K562 (cell line): ENCODE results near the gene RNF115. TPM values are rescaled to one million over a fixed set of nuclear protein-coding genes. Genes with fewer than 3 reads are reported as not detected.

Experiments used
- ATAC-seq: fragments of 200-7000 bp; cut with Tn5 transposase; 3 replicates; pipeline ENCODE4 v1.9.1; 2020; ENCODE audit warnings: moderate library complexity
- BruUV-seq: library from RNA; stranded (reverse); fragments of 400-500 nt; replicated peaks from 2 replicates; lab custom pipeline; 2021; lab: Mats Ljungman, UMichigan
- CTCF ChIA-PET: fragments of 300-600 bp; formaldehyde crosslinking; extraction: SDS; loops from one replicate; lab custom pipeline; 2021; ENCODE audit warnings: low intra/inter-chr PET ratio; lab: Yijun Ruan, JAX
- POLR2A ChIA-PET: fragments of 300-600, 350-650 bp; sonication (Branson Sonifier 250); formaldehyde crosslinking; extraction: SDS; loops from one replicate; lab custom pipeline; 2021; ENCODE audit warnings: antibody characterized with exemption, inconsistent platforms; lab: Yijun Ruan, JAX
- DNase-seq, 4 experiments: peaks; one replicate each; pipeline versions ENCODE4 v3.0.0 to v3.0.0-alpha.2; 2011 to 2018; ENCODE audit warnings: low spot score in 3 of 4, mixed read lengths in 3 of 4; ENCODE audit errors: extremely low read depth in 1 of 4
- FAIRE-seq: peaks from 2 replicates; lab custom pipeline; 2011; peaks lifted over from hg19 to GRCh38; lab: Jason Lieb, UNC
- H2AFZ ChIP-seq: 2 replicates; pipeline ENCODE4 v1.6.0; 2011; ENCODE audit warnings: low read depth, low read length, control low read depth, inconsistent platforms
- H3K27ac ChIP-seq: fragments of 200-600 bp; 3 replicates; pipeline ENCODE4 v1.8.0; 2011; ENCODE audit warnings: low read depth, mild to moderate bottlenecking, control low read depth, inconsistent platforms, low read length, moderate library complexity, mixed read lengths; ENCODE audit errors: extremely low read depth
- H3K27me3 ChIP-seq, 2 experiments: fragments of 300-600 bp in 1 of 2; 2 replicates in 1 of 2; 3 replicates in 1 of 2; pipeline versions ENCODE4 v1.6.0 to v1.8.0; 2011; ENCODE audit warnings: inconsistent platforms in 2 of 2, low read length in 2 of 2, mild to moderate bottlenecking in 1 of 2, mixed read lengths in 1 of 2, moderate library complexity in 1 of 2; ENCODE audit not compliant: control insufficient read depth in 2 of 2, insufficient read depth in 2 of 2
- H3K36me3 ChIP-seq: fragments of 300-600 bp; 3 replicates; pipeline ENCODE4 v1.8.0; 2011; ENCODE audit warnings: mild to moderate bottlenecking, low read length, inconsistent platforms; ENCODE audit not compliant: control insufficient read depth, insufficient read depth
- H3K4me1 ChIP-seq, 2 experiments: fragments of 200-600 bp in 1 of 2; replicated peaks in 1 of 2; 2 replicates in 1 of 2; 3 replicates in 1 of 2; pipeline versions ENCODE4 v1.5.1 to v1.8.0; 2011; ENCODE audit warnings: inconsistent platforms in 2 of 2, low read length in 2 of 2, mild to moderate bottlenecking in 1 of 2, mixed read lengths in 1 of 2, moderate library complexity in 1 of 2; ENCODE audit not compliant: control insufficient read depth in 2 of 2, insufficient read depth in 2 of 2
- H3K4me2 ChIP-seq: 2 replicates; pipeline ENCODE4 v1.6.1; 2011; ENCODE audit warnings: low read length, control low read depth, inconsistent platforms, mixed read lengths; ENCODE audit not compliant: insufficient read depth
- H3K4me3 ChIP-seq: fragments of 200-600 bp; sonication (generic), shearing (Covaris generic); 2 replicates; pipeline ENCODE4 v1.5.1; 2016; ENCODE audit warnings: control low read depth, inconsistent platforms
- H3K79me2 ChIP-seq: fragments of 200-600 bp; 3 replicates; pipeline ENCODE4 v1.8.0; 2011; ENCODE audit warnings: low read length, inconsistent platforms; ENCODE audit not compliant: control insufficient read depth, insufficient read depth
- H3K9ac ChIP-seq, 2 experiments: 2 replicates each; pipeline versions ENCODE4 v1.6.0 to v1.6.1; 2011; ENCODE audit warnings: low read depth in 2 of 2, low read length in 2 of 2, control low read depth in 1 of 2, inconsistent platforms in 1 of 2, mild to moderate bottlenecking in 1 of 2, mixed read lengths in 1 of 2; ENCODE audit not compliant: insufficient read depth in 1 of 2
- H3K9me1 ChIP-seq: one replicate; pipeline ENCODE4 v1.6.0; 2011; ENCODE audit warnings: inconsistent platforms, mild to moderate bottlenecking, low read length, moderate library complexity; ENCODE audit not compliant: control insufficient read depth, insufficient read depth
- H3K9me3 ChIP-seq: replicated peaks from 2 replicates; pipeline ENCODE4 v1.5.1; 2011; ENCODE audit warnings: low read depth, low read length, inconsistent platforms; ENCODE audit not compliant: control insufficient read depth, insufficient read depth
- H4K20me1 ChIP-seq: replicated peaks from 2 replicates; pipeline ENCODE4 v1.6.1; 2011; ENCODE audit warnings: low read length, inconsistent platforms, mixed read lengths; ENCODE audit not compliant: control insufficient read depth, insufficient read depth
- ARID2 ChIP-seq: fragments of 450-650 bp; IDR thresholded peaks from 2 replicates; pipeline ENCODE4 v1.6.1; 2017; ENCODE audit warnings: antibody characterized with exemption, mild to moderate bottlenecking
- ARNT ChIP-seq, 2 experiments: fragments of 450-650 bp; IDR thresholded peaks; 2 replicates each; pipeline ENCODE4 v1.6.1; 2016; ENCODE audit warnings: mild to moderate bottlenecking in 1 of 2
- ATF3 ChIP-seq, 2 experiments: fragments of 450-650 bp in 1 of 2; sonication (generic) in 1 of 2; formaldehyde crosslinking in 1 of 2; IDR thresholded peaks in 1 of 2; conservative IDR thresholded peaks in 1 of 2; 2 replicates each; pipeline versions ENCODE4 v1.6.1 to v1.8.1; 2016 to 2023; ENCODE audit warnings: mild to moderate bottlenecking in 2 of 2, moderate library complexity in 2 of 2, inconsistent platforms in 1 of 2, missing genetic modification reagents in 1 of 2
- CC2D1A ChIP-seq: fragments of 450-650 bp; IDR thresholded peaks from 2 replicates; pipeline ENCODE4 v1.6.1; 2017; ENCODE audit warnings: mild to moderate bottlenecking
- LCOR ChIP-seq: sonication (generic); formaldehyde crosslinking; IDR thresholded peaks from 2 replicates; pipeline ENCODE4 v1.8.0; 2022; ENCODE audit warnings: mild to moderate bottlenecking, missing genetic modification reagents
- NKRF ChIP-seq: fragments of 450-650 bp; IDR thresholded peaks from 2 replicates; pipeline ENCODE4 v1.6.1; 2016; ENCODE audit warnings: borderline replicate concordance
- SAP30 ChIP-seq: fragments of 200-600 bp; sonication (generic); IDR thresholded peaks from 2 replicates; pipeline ENCODE4 v1.6.1; 2012; ENCODE audit warnings: borderline replicate concordance, low read depth, mild to moderate bottlenecking, moderate library complexity, low read length, control low read depth, inconsistent platforms; ENCODE audit not compliant: insufficient read depth, poor library complexity, severe bottlenecking
- SIN3B ChIP-seq: fragments of 450-650 bp; IDR thresholded peaks from 2 replicates; pipeline ENCODE4 v1.6.1; 2017; ENCODE audit warnings: low read depth, mild to moderate bottlenecking, moderate library complexity
- SMARCB1 ChIP-seq: IDR thresholded peaks from 2 replicates; pipeline ENCODE4 v1.6.1; 2011; ENCODE audit warnings: improper control_type of control experiment, low read depth; ENCODE audit not compliant: insufficient read length
- SMARCE1 ChIP-seq: fragments of 450-650 bp; IDR thresholded peaks from 2 replicates; pipeline ENCODE4 v1.7.1; 2016; ENCODE audit warnings: mild to moderate bottlenecking
- SOX6 ChIP-seq: fragments of 450-650 bp; IDR thresholded peaks from 2 replicates; pipeline ENCODE4 v1.6.1; 2014; ENCODE audit warnings: mild to moderate bottlenecking
- THRA ChIP-seq: fragments of 450-650 bp; IDR thresholded peaks from 2 replicates; pipeline ENCODE4 v1.6.1; 2017; ENCODE audit warnings: mild to moderate bottlenecking, moderate library complexity
- THRAP3 ChIP-seq: fragments of 450-650 bp; IDR thresholded peaks from 2 replicates; pipeline ENCODE4 v1.6.1; 2016; ENCODE audit warnings: mild to moderate bottlenecking, inconsistent platforms, borderline replicate concordance
- ZNF57 ChIP-seq: fragments of 450-650 bp; formaldehyde crosslinking; IDR thresholded peaks from 2 replicates; pipeline ENCODE4 v1.4.0; 2020; ENCODE audit warnings: mild to moderate bottlenecking, moderate library complexity
- WGBS: fragments of 100-300 bp; shearing (Covaris generic); methylation state at CpG from one replicate; pipeline ENCODE4 v1.1.6; 2016; ENCODE audit warnings: low coverage, mixed read lengths; ENCODE audit not compliant: insufficient coverage; ENCODE audit errors: missing lambda C conversion rate; 5-methylcytosine and 5-hydroxymethylcytosine counted together
- in situ Hi-C: fragments of 300-500 bp; cut with MboI; formaldehyde crosslinking; loops from 4 replicates; pipeline ENCODE4 v1.15.0; 2018; ENCODE audit warnings: inconsistent platforms, mixed read lengths
- intact Hi-C: fragments of 100-400 bp; cut with micrococcal nuclease; formaldehyde crosslinking; loops from 2 replicates; pipeline ENCODE4 v1.14.2; 2022
- polyA plus RNA-seq, 8 experiments: library from polyadenylated mRNA; depleted of rRNA in 4 of 8; stranded (reverse) in 5 of 8; unstranded in 3 of 8; fragments of >200 nt; fragmentation: Nextera tagmentation in 2 of 8; fragmentation: Illumina TruSeq in 1 of 8; extraction: Ambion mirVana in 2 of 8; extraction: Trizol in 1 of 8; gene quantifications; 2 replicates each; pipeline versions ENCODE4 v1.2.1 to v1.2.3, GENCODE V29; 2011 to 2014; ENCODE audit warnings: inconsistent platforms in 1 of 8, missing spikeins in 1 of 8
- total RNA-seq, 7 experiments: library from RNA; depleted of rRNA in 6 of 7; stranded (reverse); fragments of >200 nt in 6 of 7; fragmentation: Illumina TruSeq in 2 of 7; extraction: Trizol in 2 of 7; gene quantifications; 2 replicates each; pipeline versions ENCODE4 v1.2.1 to v1.2.3, GENCODE V29; 2011 to 2021; ENCODE audit warnings: low replicate concordance in 1 of 7

The RNF115 gene
- total and polyA plus RNA-seq, 9 of the 15 experiments (the other 6 are each of a cell fraction or from before 2014, with no cell fraction given), result 1.9 to 14.3 (median 9.5) TPM

GRCh38 chr1:145824499-145824842 lies 576 bp upstream of the RNF115 start:
- WGBS, result under 1% methylated on average over 7 of the region's 7 CpGs

More at GRCh38 chr1:145824499-145824842, 576 bp upstream of the RNF115 start:
- CTCF ChIA-PET, result no interaction called here
- intact Hi-C loops, result loop anchor here (10.0 kb wide), 1 partner anchor 80 kb away; no protein-coding TSS in a partner anchor
- peak overlapping the region; percentile 95 for H2AFZ ChIP-seq
- TSS peak; percentile 63 for BruUV-seq
- H3K79me2 ChIP-seq, result peaks cover 33% of the 10 kb centered on the region
- peak overlapping the region; percentile 96 to 99 for H3K9ac ChIP-seq
- peaks cover 8 to 20% of the 10 kb centered on the region in 2 experiments for H3K4me1 ChIP-seq
- H3K4me3 ChIP-seq, result peak overlapping the region; percentile 77
- POLR2A ChIA-PET, result interaction anchor here (0.6 to 2.4 kb wide), 9 partner anchors 14 to 359 kb away, joined by 3 to 8 read pairs (median 4); partner anchors contain the start of gene NUDT17
- H3K9me1 ChIP-seq, result no peaks in the 10 kb centered on the region
- FAIRE-seq (no peak), ATAC-seq (no peak), DNase-seq (peak in 1 of 4 experiments; percentile 15)
- no peaks in the 10 kb centered on the region for H4K20me1 ChIP-seq
- peak overlapping the region; percentile 92 for H3K27ac ChIP-seq
- H3K27me3 ChIP-seq, result no peaks in the 10 kb centered on the region
- in situ Hi-C loops, result no loop called here
- TF ChIP-seq SIN3B, result no peak
- TF ChIP-seq SMARCE1, result 0 out of 2 replicates have a peak, but pooled peaks have one; percentile 8
- TF ChIP-seq ZNF57 (CRISPR knock-in tag), result no peak
- no peak for TF ChIP-seq SOX6
- peak; percentile 8 for TF ChIP-seq SAP30
- TF ChIP-seq THRA, result no peak
- peak; percentile 7; the same call in 1 of the 2 replicates for TF ChIP-seq LCOR (CRISPR knock-in tag)
- peak; percentile 22; the same call in 1 of the 2 replicates for TF ChIP-seq THRAP3
- TF ChIP-seq ATF3 (IDR thresholded peaks at IDR 0.05), result no peak
- TF ChIP-seq ATF3 (CRISPR knock-in tag; conservative IDR thresholded peaks at IDR 0.05), result 0 out of 2 replicates have a peak, but pooled peaks have one; percentile 79
- peak; percentile 11; the same call in 1 of the 2 replicates for TF ChIP-seq NKRF
- 0 out of 4 replicates have a peak, but pooled peaks of 1 of the 2 experiments have one; percentile 5 for TF ChIP-seq ARNT (IDR thresholded peaks at IDR 0.05)
- TF ChIP-seq ARID2, result 0 out of 2 replicates have a peak, but pooled peaks have one; percentile 28
- TF ChIP-seq SMARCB1, result peak; percentile 88
- 0 out of 2 replicates have a peak, but pooled peaks have one; percentile 2 for TF ChIP-seq CC2D1A
- H3K9me3 ChIP-seq, result no peaks in the 10 kb centered on the region
- H3K36me3 ChIP-seq, result peaks cover 38% of the 10 kb centered on the region
- peak overlapping the region; percentile 99 for H3K4me2 ChIP-seq
